ENCODE measurements around the gene SNX5.

The SNX5 gene

DNA sequence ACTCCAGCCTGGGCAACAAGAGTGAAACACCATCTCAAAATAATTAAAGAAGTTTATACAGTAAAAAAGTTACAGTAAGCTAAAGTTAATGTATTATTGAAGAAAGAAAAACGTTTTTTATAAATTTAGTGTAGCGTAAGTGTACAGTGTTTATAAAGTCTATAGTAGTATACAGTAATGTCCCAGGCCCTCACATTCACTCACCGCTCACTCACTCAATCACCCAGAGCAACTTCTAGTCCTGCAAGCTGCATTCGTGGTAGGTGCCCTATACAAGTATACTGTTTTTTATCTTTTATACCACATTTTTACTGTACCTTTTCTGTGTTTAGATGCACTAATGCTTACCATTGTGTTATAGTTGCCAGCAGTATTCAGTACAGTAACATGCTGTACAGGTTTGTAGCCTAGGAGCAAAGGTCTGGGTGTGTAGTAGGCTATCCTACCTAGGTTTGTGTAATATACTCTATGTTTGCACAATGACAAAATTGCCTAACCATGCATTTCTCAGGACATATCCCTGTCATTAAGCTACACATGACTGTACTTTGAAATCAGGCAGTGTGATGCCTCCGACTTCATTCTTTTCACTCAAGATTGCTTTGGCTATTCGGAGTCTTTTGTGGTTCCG lies 16.9 kb upstream of the SNX5 start:
- H3K9ac ChIP-seq (ENCODE audit: insufficient read length): no peak overlapping the region
- H3K36me3 ChIP-seq (ENCODE audit: insufficient read depth, low read length): peaks cover 35% of the 10 kb centered on the region
- no peak overlapping the region for H3K27ac ChIP-seq
- TF ChIP-seq EZH2 (IDR thresholded peaks at IDR 0.05) (no peak), POLR2AphosphoS5 (IDR thresholded peaks at IDR 0.05; ENCODE audit: borderline replicate concordance, low read depth, low read length) (no peak), FOXP2 (optimal IDR thresholded peaks at IDR 0.05; ENCODE audit: control extremely low read depth, extremely low read length, insufficient read depth) (no peak)
- H3K4me3 ChIP-seq: no peak overlapping the region
- no peak for DNase-seq (ENCODE audit: low read depth, low spot score)
- H3K9me3 ChIP-seq (ENCODE audit: low read depth, low read length): no peaks in the 10 kb centered on the region

DNA sequence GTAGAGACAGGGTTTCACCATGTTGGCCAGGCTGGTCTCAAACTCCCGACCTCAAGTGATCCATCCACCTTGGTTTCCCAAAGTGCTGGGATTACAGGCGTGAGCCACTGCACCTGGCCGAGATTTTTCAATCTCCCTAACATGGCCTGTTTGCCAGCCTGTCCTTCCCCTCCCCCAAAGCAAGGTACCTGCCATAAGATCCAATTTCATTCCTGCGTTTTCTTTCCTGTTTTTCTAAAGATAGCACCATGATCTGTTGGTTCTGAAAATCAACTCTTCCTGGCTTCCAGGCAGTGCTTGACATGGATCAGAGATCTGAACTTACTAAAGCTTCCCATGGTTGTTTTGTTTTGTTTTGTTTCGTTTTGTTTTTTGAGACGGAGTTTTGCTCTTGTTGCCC lies 7.7 kb upstream of the SNX5 start:
- Histone ChIP-seq H3K9ac (ENCODE audit: insufficient read length) (no peak overlapping the region), H3K9me3 (ENCODE audit: low read depth, low read length) (no peaks in the 10 kb centered on the region), H3K27ac (no peak overlapping the region), H3K4me3 (no peak overlapping the region), H3K36me3 (ENCODE audit: insufficient read depth, low read length) (peaks cover 36% of the 10 kb centered on the region)
- TF ChIP-seq FOXP2 (optimal IDR thresholded peaks at IDR 0.05; ENCODE audit: control extremely low read depth, extremely low read length, insufficient read depth) (no peak), POLR2AphosphoS5 (IDR thresholded peaks at IDR 0.05; ENCODE audit: borderline replicate concordance, low read depth, low read length) (no peak), EZH2 (IDR thresholded peaks at IDR 0.05) (no peak)
- no peak for DNase-seq (ENCODE audit: low read depth, low spot score)

DNA sequence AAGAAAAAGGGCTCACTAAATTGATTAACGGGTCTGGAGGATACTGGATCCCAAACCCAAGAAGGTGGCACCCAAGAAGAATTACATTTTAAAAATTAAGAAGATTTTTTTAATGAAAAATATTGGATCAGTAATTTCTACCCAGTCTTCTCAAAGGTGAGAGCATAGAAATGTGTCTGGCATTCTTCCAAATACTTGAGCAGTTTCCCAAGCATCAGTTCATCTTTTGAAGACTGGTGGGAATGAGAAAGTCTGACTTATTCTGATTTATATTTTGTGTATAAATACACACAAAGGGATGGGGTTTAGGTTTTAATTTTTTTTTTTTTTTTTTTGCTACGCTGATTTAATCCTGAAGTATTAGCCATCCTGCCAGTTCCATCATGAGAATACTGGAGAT lies 3.5 kb upstream of the SNX5 start:
- Histone ChIP-seq H3K4me3 (peak overlapping the region; percentile 80), H3K36me3 (ENCODE audit: insufficient read depth, low read length) (peaks cover 48% of the 10 kb centered on the region), H3K9me3 (ENCODE audit: low read depth, low read length) (no peaks in the 10 kb centered on the region), H3K27ac (peak overlapping the region; percentile 99), H3K9ac (ENCODE audit: insufficient read length) (peak overlapping the region; percentile 93)
- TF ChIP-seq EZH2 (IDR thresholded peaks at IDR 0.05) (no peak), FOXP2 (optimal IDR thresholded peaks at IDR 0.05; ENCODE audit: control extremely low read depth, extremely low read length, insufficient read depth) (no peak), POLR2AphosphoS5 (IDR thresholded peaks at IDR 0.05; ENCODE audit: borderline replicate concordance, low read depth, low read length) (no peak)
- no peak for DNase-seq (ENCODE audit: low read depth, low spot score)

DNA sequence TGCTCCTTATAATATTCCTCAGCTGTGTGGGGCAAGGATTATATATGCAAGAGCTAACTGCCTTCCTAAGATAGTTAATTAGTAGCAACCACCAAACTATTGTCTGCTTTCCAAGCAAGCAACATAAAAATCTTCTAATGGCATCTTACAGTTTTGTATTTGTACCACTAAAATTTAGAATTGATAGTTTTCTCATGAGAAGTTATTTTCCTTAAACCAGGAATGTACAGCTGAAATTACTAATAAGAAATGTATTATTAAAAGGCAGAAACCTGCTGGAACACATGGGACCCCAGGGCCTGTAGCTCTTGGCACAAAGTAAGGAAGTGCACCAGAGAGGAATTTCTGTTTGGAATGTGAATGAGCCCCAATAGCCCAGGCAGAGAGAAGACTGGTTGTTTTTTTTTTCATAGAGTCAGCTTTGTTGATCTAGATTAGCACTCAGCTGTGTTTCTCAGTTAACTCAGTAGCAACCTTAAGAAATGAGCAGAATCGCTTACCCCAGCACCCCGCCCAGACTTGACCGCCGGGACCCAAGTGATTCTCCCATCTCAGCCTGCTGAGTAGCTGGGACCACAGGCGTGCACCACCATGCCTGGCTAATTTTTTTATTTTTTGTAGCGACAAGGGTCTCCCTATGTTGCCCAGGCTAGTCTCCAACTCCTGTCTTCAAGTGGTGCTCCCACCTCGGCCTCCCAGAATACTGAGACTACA lies 2.9 kb upstream of the SNX5 start:
- H3K9me3 ChIP-seq (ENCODE audit: low read depth, low read length): no peaks in the 10 kb centered on the region
- peak overlapping the region; percentile 99 for H3K27ac ChIP-seq
- DNase-seq (ENCODE audit: low read depth, low spot score): no peak
- TF ChIP-seq EZH2 (IDR thresholded peaks at IDR 0.05) (no peak), FOXP2 (optimal IDR thresholded peaks at IDR 0.05; ENCODE audit: control extremely low read depth, extremely low read length, insufficient read depth) (no peak), POLR2AphosphoS5 (IDR thresholded peaks at IDR 0.05; ENCODE audit: borderline replicate concordance, low read depth, low read length) (no peak)
- peak overlapping the region; percentile 93 for H3K9ac ChIP-seq (ENCODE audit: insufficient read length)
- peak overlapping the region; percentile 80 for H3K4me3 ChIP-seq
- H3K36me3 ChIP-seq (ENCODE audit: insufficient read depth, low read length): peaks cover 51% of the 10 kb centered on the region

GRCh38 chr20:17969884-17970409 lies 1.4 kb upstream of the SNX5 start:
- no peak for TF ChIP-seq POLR2AphosphoS5 (IDR thresholded peaks at IDR 0.05; ENCODE audit: borderline replicate concordance, low read depth, low read length)
- no peak for TF ChIP-seq EZH2 (IDR thresholded peaks at IDR 0.05)
- no peak for TF ChIP-seq FOXP2 (optimal IDR thresholded peaks at IDR 0.05; ENCODE audit: control extremely low read depth, extremely low read length, insufficient read depth)
- Histone ChIP-seq H3K27ac (peak overlapping the region; percentile 99), H3K4me3 (peak overlapping the region; percentile 80), H3K9me3 (ENCODE audit: low read depth, low read length) (no peaks in the 10 kb centered on the region), H3K9ac (ENCODE audit: insufficient read length) (peak overlapping the region; percentile 93), H3K36me3 (ENCODE audit: insufficient read depth, low read length) (peaks cover 56% of the 10 kb centered on the region)
- no peak for DNase-seq (ENCODE audit: low read depth, low spot score)

- H3K4me3 ChIP-seq: peak overlapping the region; percentile 80
- H3K9ac ChIP-seq (ENCODE audit: insufficient read length): peak overlapping the region; percentile 93
- H3K27ac ChIP-seq: peak overlapping the region; percentile 99
- no peak for DNase-seq (ENCODE audit: low read depth, low spot score)
- H3K36me3 ChIP-seq (ENCODE audit: insufficient read depth, low read length): peaks cover 58% of the 10 kb centered on the region
- TF ChIP-seq FOXP2 (optimal IDR thresholded peaks at IDR 0.05; ENCODE audit: control extremely low read depth, extremely low read length, insufficient read depth): no peak
- TF ChIP-seq EZH2 (IDR thresholded peaks at IDR 0.05): no peak
- no peak for TF ChIP-seq POLR2AphosphoS5 (IDR thresholded peaks at IDR 0.05; ENCODE audit: borderline replicate concordance, low read depth, low read length)
- H3K9me3 ChIP-seq (ENCODE audit: low read depth, low read length): no peaks in the 10 kb centered on the region
Measured at GRCh38 chr20:17969278-17969883, 787 bp upstream of the SNX5 start.

GRCh38 chr20:17967521-17968365 lies 851 bp downstream of the SNX5 start:
- no peak for DNase-seq (ENCODE audit: low read depth, low spot score)
- peak overlapping the region; percentile 93 for H3K9ac ChIP-seq (ENCODE audit: insufficient read length)
- peak overlapping the region; percentile 80 for H3K4me3 ChIP-seq

More at GRCh38 chr20:17967521-17968365, 851 bp downstream of the SNX5 start:
- TF ChIP-seq POLR2AphosphoS5 (IDR thresholded peaks at IDR 0.05; ENCODE audit: borderline replicate concordance, low read depth, low read length): 0 out of 2 replicates have a peak, but pooled peaks have one; percentile 6
- TF ChIP-seq EZH2 (IDR thresholded peaks at IDR 0.05): no peak
- no peaks in the 10 kb centered on the region for H3K9me3 ChIP-seq (ENCODE audit: low read depth, low read length)
- peak overlapping the region; percentile 99 for H3K27ac ChIP-seq
- peaks cover 72% of the 10 kb centered on the region for H3K36me3 ChIP-seq (ENCODE audit: insufficient read depth, low read length)

All from SK-N-MC (cell line).